ENCODE results near the gene ABLIM2. TPM values are rescaled to one million over a fixed set of nuclear protein-coding genes. Genes with fewer than 3 reads are reported as not detected.

Gene ABLIM2
- total and polyA plus RNA-seq, 10 of the 15 experiments (the other 5 are each of a cell fraction or from before 2014, with no cell fraction given): 0.03 to 0.15 (median 0.05) TPM; not detected in 7

- Histone ChIP-seq H3K9ac (ENCODE audit: control insufficient read depth, insufficient read depth, low read length) (no peak overlapping the region), H2AFZ (ENCODE audit: control insufficient read depth, low read depth, low read length) (no peak overlapping the region), H3K4me2 (ENCODE audit: control insufficient read depth, insufficient read depth) (no peak overlapping the region), H4K20me1 (ENCODE audit: control insufficient read depth, insufficient read depth) (no peaks in the 10 kb centered on the region), H3K79me2 (ENCODE audit: control insufficient read depth, insufficient read depth, low read length) (no peaks in the 10 kb centered on the region), H3K27me3 (replicated peaks in 1 of 2; ENCODE audit: control insufficient read depth in 2 of 2, insufficient read depth in 2 of 2, low read length in 1 of 2) (peaks cover 0 to 3% of the 10 kb centered on the region in 2 experiments; a peak in 3 of 4 replicates), H3K4me3 (no peak overlapping the region), H3K4me1 (ENCODE audit: control insufficient read depth, insufficient read depth, low read length) (no peaks in the 10 kb centered on the region), H3K27ac (ENCODE audit: control insufficient read depth, insufficient read depth) (no peak overlapping the region), H3K9me3 (replicated peaks; ENCODE audit: control insufficient read depth, insufficient read depth, low read length) (no peaks in the 10 kb centered on the region), H3K36me3 (ENCODE audit: control insufficient read depth in 2 of 2, insufficient read depth in 2 of 2, low read length in 1 of 2) (no peaks in the 10 kb centered on the region)
- intact Hi-C loops (cut with micrococcal nuclease; ENCODE audit: unreplicated experiment): no loop called here
- ChIA-PET POLR2A (no interaction called here), SMC1A (ENCODE audit: uncharacterized antibody, unreplicated experiment) (no interaction called here), RAD21 (ENCODE audit: unreplicated experiment) (no interaction called here), CTCF (no interaction called here)
- FAIRE-seq: no peak
- in situ Hi-C loops (cut with MboI): no loop called here
- TF ChIP-seq PBX3 (IDR thresholded peaks at IDR 0.05; ENCODE audit: insufficient replicate concordance, low read depth, low read length): no peak
- no peak for TF ChIP-seq IRF5 (IDR thresholded peaks at IDR 0.05; ENCODE audit: borderline replicate concordance)
- no peak for TF ChIP-seq BCL3 (IDR thresholded peaks at IDR 0.05; ENCODE audit: borderline replicate concordance, insufficient read depth, low read depth, low read length, poor library complexity, severe bottlenecking)
- no peak for TF ChIP-seq CBX3 (IDR thresholded peaks at IDR 0.05; ENCODE audit: borderline replicate concordance, low read depth)
- no peak for TF ChIP-seq NRF1 (conservative IDR thresholded peaks at IDR 0.05; ENCODE audit: low read depth, low read length)
- no peak for TF ChIP-seq RAD21 (IDR thresholded peaks at IDR 0.05; ENCODE audit: insufficient read depth, low read depth, low read length)
- TF ChIP-seq CHD1 (IDR thresholded peaks at IDR 0.05; ENCODE audit: low read depth, low read length): no peak
- no peak for TF ChIP-seq SUPT20H (IDR thresholded peaks at IDR 0.05; ENCODE audit: borderline replicate concordance, control insufficient read depth, low read depth, low read length)
- no peak for TF ChIP-seq JUND (IDR thresholded peaks at IDR 0.05; ENCODE audit: low read depth, low read length)
- no peak for ATAC-seq
- DNase-seq (ENCODE audit: low read depth, low spot score): no peak
- WGBS (ENCODE audit: insufficient coverage, insufficient replicate concordance, low lambda C conversion rate, missing lambda C conversion rate): 26% methylated on average over 6 of the region's 6 CpGs
- no TSS peak for BruUV-seq (replicated peaks)
Measured at GRCh38 chr4:8004066-8004465, 154.5 kb downstream of the ABLIM2 start.
